SJCRH30 (cell line): ENCODE data around the gene CASKIN2. TPM values are rescaled to one million over a fixed set of nuclear protein-coding genes. Genes with fewer than 3 reads are reported as not detected.

Experiments used
- DNase-seq, 2 experiments: peaks; one replicate each; pipeline ENCODE4 v3.0.0-alpha.2; 2015 to 2020
- H3K27ac ChIP-seq: fragments of 250-450 bp; sonication (Bioruptor Pico); 2 replicates; pipeline ENCODE4 v1.5.1; 2020; ENCODE audit warnings: mild to moderate bottlenecking, moderate library complexity
- H3K27me3 ChIP-seq: fragments of 250-450 bp; sonication (Bioruptor Pico); 2 replicates; pipeline ENCODE4 v1.5.1; 2020; ENCODE audit warnings: mild to moderate bottlenecking, moderate library complexity
- H3K36me3 ChIP-seq: fragments of 250-450 bp; sonication (Bioruptor Pico); 2 replicates; pipeline ENCODE4 v1.5.1; 2020; ENCODE audit warnings: mild to moderate bottlenecking, moderate library complexity
- H3K4me1 ChIP-seq: fragments of 250-450 bp; sonication (Bioruptor Pico); 2 replicates; pipeline ENCODE4 v1.5.1; 2020; ENCODE audit warnings: mild to moderate bottlenecking, moderate library complexity
- H3K4me3 ChIP-seq: fragments of 250-450 bp; sonication (Bioruptor Pico); 2 replicates; pipeline ENCODE4 v1.5.1; 2020; ENCODE audit warnings: mild to moderate bottlenecking, moderate library complexity
- H3K9me3 ChIP-seq: fragments of 250-450 bp; sonication (Bioruptor Pico); replicated peaks from 2 replicates; pipeline ENCODE4 v1.5.1; 2020; ENCODE audit warnings: mild to moderate bottlenecking, moderate library complexity
- total RNA-seq: library from RNA; depleted of rRNA; stranded (reverse); fragments of >200 nt; shearing (Covaris generic); gene quantifications from 2 replicates; pipeline ENCODE4 v1.2.3, GENCODE V29; 2014; rRNA removed

CASKIN2 gene
- total RNA-seq, 1 experiment from 2014 or later = 9.3 TPM

- H3K4me1 ChIP-seq = no peaks in the 10 kb centered on the region
- H3K27ac ChIP-seq = no peak overlapping the region
- H3K36me3 ChIP-seq = no peaks in the 10 kb centered on the region
- no peaks in the 10 kb centered on the region for H3K9me3 ChIP-seq
- no peak for DNase-seq
- H3K27me3 ChIP-seq = no peaks in the 10 kb centered on the region
- H3K4me3 ChIP-seq = no peak overlapping the region
Observed at GRCh38 chr17:75454193-75454592, 61.1 kb downstream of the CASKIN2 start.

GRCh38 chr17:75450270-75450669, 65.1 kb downstream of the CASKIN2 start:
- no peaks in the 10 kb centered on the region for H3K27me3 ChIP-seq
- no peaks in the 10 kb centered on the region for H3K4me1 ChIP-seq
- H3K36me3 ChIP-seq = no peaks in the 10 kb centered on the region
- no peak overlapping the region for H3K4me3 ChIP-seq
- no peaks in the 10 kb centered on the region for H3K9me3 ChIP-seq
- DNase-seq = no peak
- H3K27ac ChIP-seq = no peak overlapping the region

Other genes starting within 250 kb of the CASKIN2 start
- 4.4 and 5.2 TPM in 2 replicates for gene MIF4GD, start 244.3 kb downstream of the CASKIN2 start, total RNA-seq
- 16.2 and 18.7 TPM in 2 replicates for gene SLC25A19, start 226.1 kb downstream of the CASKIN2 start, total RNA-seq
- 91.8 and 92.9 TPM in 2 replicates for gene GRB2, start 109.9 kb downstream of the CASKIN2 start, total RNA-seq
- gene TMEM94, start 58.9 kb downstream of the CASKIN2 start, total RNA-seq = 43.5 and 55.6 TPM in 2 replicates
- 34.3 and 44.8 TPM in 2 replicates for gene TSEN54, start 991 bp upstream of the CASKIN2 start, total RNA-seq
- not detected in 2 replicates for gene LLGL2, start 10.2 kb upstream of the CASKIN2 start, total RNA-seq
- gene MYO15B, start 72.3 kb upstream of the CASKIN2 start, total RNA-seq = 0.02 TPM in 1 of 2 replicates, not detected in the other
- 0.14 and 0.18 TPM in 2 replicates for gene SMIM5, start 117.9 kb upstream of the CASKIN2 start, total RNA-seq
- 25.9 and 28.1 TPM in 2 replicates for gene RECQL5, start 151.6 kb upstream of the CASKIN2 start, total RNA-seq
- gene SAP30BP, start 151.8 kb upstream of the CASKIN2 start, total RNA-seq = 63.4 and 74.0 TPM in 2 replicates
- gene ITGB4, start 205.9 kb upstream of the CASKIN2 start, total RNA-seq = 4.3 and 8.8 TPM in 2 replicates
- gene GALK1, start 249.7 kb upstream of the CASKIN2 start, total RNA-seq = 29.0 and 31.5 TPM in 2 replicates